ENCODE measurements around the gene TMEM207.

DNA sequence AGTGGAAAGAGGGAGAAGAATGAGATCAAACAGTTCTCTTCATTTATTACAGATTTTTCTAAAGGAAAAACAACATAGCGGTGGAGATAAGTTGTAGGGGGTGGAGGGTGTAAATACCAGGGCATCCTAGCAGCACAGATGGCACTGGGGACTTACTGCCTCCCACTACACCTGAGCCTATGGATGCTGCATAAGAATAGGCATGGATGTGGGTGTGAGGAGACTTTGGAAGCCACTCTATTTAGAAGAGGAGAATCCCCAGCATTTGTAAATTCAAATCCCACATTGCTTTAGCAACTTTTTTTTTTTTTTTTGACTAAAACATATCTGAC is 36.8 kb upstream of the TMEM207 start:
- TF ChIP-seq, protein P1, sequence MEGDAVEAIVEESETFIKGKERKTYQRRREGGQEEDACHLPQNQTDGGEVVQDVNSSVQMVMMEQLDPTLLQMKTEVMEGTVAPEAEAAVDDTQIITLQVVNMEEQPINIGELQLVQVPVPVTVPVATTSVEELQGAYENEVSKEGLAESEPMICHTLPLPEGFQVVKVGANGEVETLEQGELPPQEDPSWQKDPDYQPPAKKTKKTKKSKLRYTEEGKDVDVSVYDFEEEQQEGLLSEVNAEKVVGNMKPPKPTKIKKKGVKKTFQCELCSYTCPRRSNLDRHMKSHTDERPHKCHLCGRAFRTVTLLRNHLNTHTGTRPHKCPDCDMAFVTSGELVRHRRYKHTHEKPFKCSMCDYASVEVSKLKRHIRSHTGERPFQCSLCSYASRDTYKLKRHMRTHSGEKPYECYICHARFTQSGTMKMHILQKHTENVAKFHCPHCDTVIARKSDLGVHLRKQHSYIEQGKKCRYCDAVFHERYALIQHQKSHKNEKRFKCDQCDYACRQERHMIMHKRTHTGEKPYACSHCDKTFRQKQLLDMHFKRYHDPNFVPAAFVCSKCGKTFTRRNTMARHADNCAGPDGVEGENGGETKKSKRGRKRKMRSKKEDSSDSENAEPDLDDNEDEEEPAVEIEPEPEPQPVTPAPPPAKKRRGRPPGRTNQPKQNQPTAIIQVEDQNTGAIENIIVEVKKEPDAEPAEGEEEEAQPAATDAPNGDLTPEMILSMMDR (IDR thresholded peaks at IDR 0.05; ENCODE audit: poor library complexity): no peak
- no peak for TF ChIP-seq EZH2 (IDR thresholded peaks at IDR 0.05; ENCODE audit: borderline replicate concordance)
